ENCODE results near the gene SLC30A2.

GRCh38 chr1:26019641-26020315 lies 26.1 kb downstream of the SLC30A2 start:
- no peak for TF ChIP-seq POLR2AphosphoS5 (IDR thresholded peaks at IDR 0.05; ENCODE audit: low read depth)
- TF ChIP-seq CTCF (conservative IDR thresholded peaks at IDR 0.05; ENCODE audit: low read depth in 2 of 2) = no peak
- no peak for TF ChIP-seq EZH2phosphoT487 (IDR thresholded peaks at IDR 0.05; ENCODE audit: unreplicated experiment)
